ENCODE results near the gene CIPC. TPM values are rescaled to one million over a fixed set of nuclear protein-coding genes. Genes with fewer than 3 reads are reported as not detected.

Gene CIPC
- total and polyA plus RNA-seq, 2 donors (not counting 1 experiment from before 2014, with no cell fraction given) = 13.3 to 47.0 TPM

DNA sequence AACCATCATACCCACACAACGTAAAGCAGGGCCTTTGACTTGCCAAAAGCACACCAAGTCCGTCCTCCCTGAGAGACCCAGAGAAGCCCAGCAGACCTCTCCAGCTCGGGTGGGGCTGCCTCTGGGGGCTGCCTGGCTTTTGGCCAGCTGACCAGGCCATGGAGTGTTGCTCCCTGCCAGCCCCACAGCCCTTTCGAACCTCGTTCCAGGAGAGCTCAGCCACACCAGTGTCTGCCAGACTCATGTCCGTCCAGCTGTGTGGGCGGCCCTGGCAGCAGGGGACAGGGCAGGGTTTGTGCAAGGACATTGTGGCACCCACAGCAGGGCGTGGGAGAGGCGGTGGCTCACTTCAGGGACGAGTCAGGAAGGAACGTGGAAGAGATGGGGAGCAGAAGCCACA, 46.9 kb upstream of the CIPC start:
- Histone ChIP-seq H3K36me3 (replicated peaks in 1 of 2; ENCODE audit: control extremely low read depth in 1 of 2, control insufficient read depth in 1 of 2, extremely low read depth in 1 of 2, insufficient read depth in 2 of 2, low read length in 1 of 2) (no peaks in the 10 kb centered on the region), H3K4me2 (replicated peaks; ENCODE audit: low read depth, low read length, poor library complexity, severe bottlenecking) (no peak overlapping the region), H3K9ac (ENCODE audit: low read length) (no peak overlapping the region), H3K79me2 (ENCODE audit: control insufficient read depth, insufficient read depth, low read length) (no peaks in the 10 kb centered on the region), H2AFZ (ENCODE audit: insufficient read depth, low read depth, low read length, poor library complexity, severe bottlenecking) (no peak overlapping the region), H3K27me3 (replicated peaks in 1 of 4; ENCODE audit: control extremely low read depth in 1 of 4, control insufficient read depth in 3 of 4, insufficient read depth in 4 of 4, low read length in 3 of 4) (no peaks in the 10 kb centered on the region), H3K4me3 (ENCODE audit: control extremely low read depth in 1 of 5, extremely low read depth in 1 of 5, insufficient read depth in 1 of 5, low read depth in 2 of 5, low read length in 4 of 5) (no peak overlapping the region), H3K27ac (ENCODE audit: low read length in 2 of 2) (no peak overlapping the region), H3K4me1 (ENCODE audit: control insufficient read depth in 2 of 2, insufficient read depth in 2 of 2, low read length in 2 of 2) (peaks cover 11 to 15% of the 10 kb centered on the region in 2 donors), H4K20me1 (ENCODE audit: control insufficient read depth, insufficient read depth, low read length, poor library complexity, severe bottlenecking) (no peaks in the 10 kb centered on the region), H3K9me3 (ENCODE audit: control extremely low read depth in 1 of 3, control insufficient read depth in 2 of 3, insufficient read depth in 1 of 3, low read length in 2 of 3) (peaks cover 0 to 3% (median 0%) of the 10 kb centered on the region in 3 donors)
- H3K4me3 Mint-ChIP-seq = no peak overlapping the region
- H3K27ac Mint-ChIP-seq = no peak overlapping the region
- no peaks in the 10 kb centered on the region for H3K27me3 Mint-ChIP-seq
- 87% methylated on average over 11 of the region's 11 CpGs for WGBS (ENCODE audit: insufficient coverage)
- ATAC-seq (ENCODE audit: low read depth) (no peak), DNase-seq (no peak)
- peaks cover 7% of the 10 kb centered on the region for H3K4me1 Mint-ChIP-seq
- intact Hi-C loops (cut with micrococcal nuclease) = no loop called here
- ChIA-PET POLR2A (interaction anchor here (0.6 kb wide), 2 partner anchors 10 to 21 kb away, joined by 5 to 8 read pairs; no protein-coding TSS in a partner anchor), CTCF (interaction anchor here (0.5 to 12.6 kb wide), 16 partner anchors 10 to 666 kb away, joined by 3 to 194 read pairs (median 4); partner anchors contain the start of gene IRF2BPL)
- no peaks in the 10 kb centered on the region for H3K9me3 Mint-ChIP-seq (ENCODE audit: insufficient read depth)
- TF ChIP-seq, protein P1, sequence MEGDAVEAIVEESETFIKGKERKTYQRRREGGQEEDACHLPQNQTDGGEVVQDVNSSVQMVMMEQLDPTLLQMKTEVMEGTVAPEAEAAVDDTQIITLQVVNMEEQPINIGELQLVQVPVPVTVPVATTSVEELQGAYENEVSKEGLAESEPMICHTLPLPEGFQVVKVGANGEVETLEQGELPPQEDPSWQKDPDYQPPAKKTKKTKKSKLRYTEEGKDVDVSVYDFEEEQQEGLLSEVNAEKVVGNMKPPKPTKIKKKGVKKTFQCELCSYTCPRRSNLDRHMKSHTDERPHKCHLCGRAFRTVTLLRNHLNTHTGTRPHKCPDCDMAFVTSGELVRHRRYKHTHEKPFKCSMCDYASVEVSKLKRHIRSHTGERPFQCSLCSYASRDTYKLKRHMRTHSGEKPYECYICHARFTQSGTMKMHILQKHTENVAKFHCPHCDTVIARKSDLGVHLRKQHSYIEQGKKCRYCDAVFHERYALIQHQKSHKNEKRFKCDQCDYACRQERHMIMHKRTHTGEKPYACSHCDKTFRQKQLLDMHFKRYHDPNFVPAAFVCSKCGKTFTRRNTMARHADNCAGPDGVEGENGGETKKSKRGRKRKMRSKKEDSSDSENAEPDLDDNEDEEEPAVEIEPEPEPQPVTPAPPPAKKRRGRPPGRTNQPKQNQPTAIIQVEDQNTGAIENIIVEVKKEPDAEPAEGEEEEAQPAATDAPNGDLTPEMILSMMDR (IDR thresholded peaks at IDR 0.05) = no peak
- TF ChIP-seq EZH2 (IDR thresholded peaks at IDR 0.05; ENCODE audit: borderline replicate concordance, insufficient read depth, low read depth, low read length, poor library complexity, severe bottlenecking) = no peak

DNA sequence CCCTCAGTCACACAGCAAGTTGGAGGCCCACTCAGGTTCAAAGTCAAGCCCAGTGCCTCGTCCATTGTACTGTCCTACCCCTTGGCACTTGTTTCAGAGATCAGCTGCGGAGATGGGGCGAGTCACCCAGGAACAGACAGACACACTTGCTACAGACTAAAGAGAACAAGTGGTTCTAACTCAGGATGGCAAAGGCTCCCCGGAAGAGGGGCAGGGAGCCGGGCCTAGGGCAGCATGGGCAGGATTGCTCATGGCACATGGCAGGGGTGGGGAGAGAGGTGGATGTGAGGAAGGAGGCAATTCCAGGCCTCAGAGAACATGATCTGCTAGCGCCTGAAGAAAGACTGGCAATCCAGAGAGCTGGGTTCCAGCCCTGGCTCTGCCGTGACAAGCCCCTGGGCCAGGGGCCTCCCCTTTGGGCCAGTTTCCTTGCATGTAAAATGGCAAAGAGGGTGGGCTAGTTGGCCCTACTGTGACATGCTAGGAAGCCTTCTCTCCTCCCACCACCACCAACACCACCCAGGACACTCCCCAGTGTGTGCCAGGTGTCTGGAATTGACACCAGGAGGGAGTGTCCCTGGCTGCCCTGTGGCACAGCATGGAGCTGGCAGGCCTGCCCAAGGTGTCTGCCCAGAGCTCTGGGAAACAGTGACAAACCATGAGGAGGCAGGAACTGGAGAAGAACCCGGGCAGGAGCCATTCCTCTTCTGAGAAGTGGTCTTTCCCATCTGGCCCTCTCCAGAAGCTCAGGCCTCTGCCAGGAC, 45.6 kb upstream of the CIPC start:
- intact Hi-C loops (cut with micrococcal nuclease) = loop anchor here (1.0 kb wide), 8 partner anchors 16 to 180 kb away; no protein-coding TSS in a partner anchor

More for the DNA sequence above, 45.6 kb upstream of the CIPC start:
- no peaks in the 10 kb centered on the region for H3K9me3 Mint-ChIP-seq (ENCODE audit: insufficient read depth)
- ATAC-seq (ENCODE audit: low read depth) (no peak), DNase-seq (no peak)
- Histone ChIP-seq H3K4me1 (ENCODE audit: control insufficient read depth in 2 of 2, insufficient read depth in 2 of 2, low read length in 2 of 2) (peaks cover 11 to 15% of the 10 kb centered on the region in 2 donors), H3K27me3 (replicated peaks in 1 of 4; ENCODE audit: control extremely low read depth in 1 of 4, control insufficient read depth in 3 of 4, insufficient read depth in 4 of 4, low read length in 3 of 4) (no peaks in the 10 kb centered on the region), H3K27ac (ENCODE audit: low read length in 2 of 2) (no peak overlapping the region), H3K4me3 (ENCODE audit: control extremely low read depth in 1 of 5, extremely low read depth in 1 of 5, insufficient read depth in 1 of 5, low read depth in 2 of 5, low read length in 4 of 5) (no peak overlapping the region), H3K9me3 (ENCODE audit: control extremely low read depth in 1 of 3, control insufficient read depth in 2 of 3, insufficient read depth in 1 of 3, low read length in 2 of 3) (peaks cover 0 to 8% (median 0%) of the 10 kb centered on the region in 3 donors), H3K36me3 (replicated peaks in 1 of 2; ENCODE audit: control extremely low read depth in 1 of 2, control insufficient read depth in 1 of 2, extremely low read depth in 1 of 2, insufficient read depth in 2 of 2, low read length in 1 of 2) (no peaks in the 10 kb centered on the region), H3K4me2 (replicated peaks; ENCODE audit: low read depth, low read length, poor library complexity, severe bottlenecking) (peak overlapping the region; percentile 36), H4K20me1 (ENCODE audit: control insufficient read depth, insufficient read depth, low read length, poor library complexity, severe bottlenecking) (no peaks in the 10 kb centered on the region), H3K79me2 (ENCODE audit: control insufficient read depth, insufficient read depth, low read length) (no peaks in the 10 kb centered on the region), H2AFZ (ENCODE audit: insufficient read depth, low read depth, low read length, poor library complexity, severe bottlenecking) (no peak overlapping the region), H3K9ac (ENCODE audit: low read length) (no peak overlapping the region)
- no peaks in the 10 kb centered on the region for H3K27me3 Mint-ChIP-seq
- H3K27ac Mint-ChIP-seq = no peak overlapping the region
- TF ChIP-seq, protein P1 (IDR thresholded peaks at IDR 0.05) = no peak
- TF ChIP-seq EZH2 (IDR thresholded peaks at IDR 0.05; ENCODE audit: borderline replicate concordance, insufficient read depth, low read depth, low read length, poor library complexity, severe bottlenecking) = no peak
- H3K4me3 Mint-ChIP-seq = no peak overlapping the region
- ChIA-PET POLR2A (interaction anchor here (0.6 to 1.4 kb wide), 2 partner anchors 25 to 148 kb away, joined by 5 to 7 read pairs; no protein-coding TSS in a partner anchor), CTCF (interaction anchor here (0.6 to 12.6 kb wide), 25 partner anchors 9 to 180 kb away, joined by 3 to 194 read pairs (median 8); partner anchors contain the start of gene IRF2BPL)
- WGBS (ENCODE audit: insufficient coverage) = 88% methylated on average over 7 of the region's 8 CpGs
- H3K4me1 Mint-ChIP-seq = peaks cover 7% of the 10 kb centered on the region

All from B cell (primary cell).